ENCODE measurements around the gene GRIN2A.
A peak's percentile ranks its signal among the peaks of the same experiment; 100 is the strongest.

Gene GRIN2A

GRCh38 chr16:10181196-10182162 lies 749 bp downstream of the GRIN2A start:
- peak; percentile 45 for DNase-seq

GRCh38 chr16:10180771-10181163 lies 1.5 kb downstream of the GRIN2A start:
- no peak for DNase-seq

GRCh38 chr16:10180042-10180770 lies 2.0 kb downstream of the GRIN2A start:
- no peak for DNase-seq

GRCh38 chr16:10178526-10178925 lies 3.7 kb downstream of the GRIN2A start:
- no peak for DNase-seq

GRCh38 chr16:10178080-10178479 lies 4.1 kb downstream of the GRIN2A start:
- peak; percentile 20 for DNase-seq

- peak; percentile 94 for DNase-seq
Measured at GRCh38 chr16:10172848-10173655, 9.2 kb downstream of the GRIN2A start.

GRCh38 chr16:10171221-10171620 lies 11.0 kb downstream of the GRIN2A start:
- no peak for DNase-seq

- no peak for DNase-seq
Measured at GRCh38 chr16:10169904-10170410, 12.3 kb downstream of the GRIN2A start.

- no peak for DNase-seq
Measured at GRCh38 chr16:10169031-10169430, 13.2 kb downstream of the GRIN2A start.

GRCh38 chr16:10168258-10168657 lies 14.0 kb downstream of the GRIN2A start:
- DNase-seq, result peak; percentile 91

- no peak for DNase-seq
Measured at GRCh38 chr16:10165643-10166042, 16.6 kb downstream of the GRIN2A start.

- no peak for DNase-seq
Measured at GRCh38 chr16:10162981-10163380, 19.2 kb downstream of the GRIN2A start.

- peak; percentile 10 for DNase-seq
Measured at GRCh38 chr16:10156099-10156498, 26.1 kb downstream of the GRIN2A start.

GRCh38 chr16:10154389-10154788 lies 27.8 kb downstream of the GRIN2A start:
- no peak for DNase-seq

GRCh38 chr16:10153985-10154384 lies 28.2 kb downstream of the GRIN2A start:
- DNase-seq, result no peak

GRCh38 chr16:10151718-10152117 lies 30.5 kb downstream of the GRIN2A start:
- no peak for DNase-seq

- no peak for DNase-seq
Measured at GRCh38 chr16:10150906-10151305, 31.3 kb downstream of the GRIN2A start.

- no peak for DNase-seq
Measured at GRCh38 chr16:10145542-10146035, 36.6 kb downstream of the GRIN2A start.

- no peak for DNase-seq
Measured at GRCh38 chr16:10141671-10142070, 40.6 kb downstream of the GRIN2A start.

GRCh38 chr16:10138881-10139280 lies 43.3 kb downstream of the GRIN2A start:
- DNase-seq, result no peak

GRCh38 chr16:10137341-10137740 lies 44.9 kb downstream of the GRIN2A start:
- no peak for DNase-seq

- no peak for DNase-seq
Measured at GRCh38 chr16:10136916-10137315, 45.3 kb downstream of the GRIN2A start.

GRCh38 chr16:10130538-10130937 lies 51.7 kb downstream of the GRIN2A start:
- DNase-seq, result no peak

All from NCI-H226 (cell line).